ENCODE data around the gene PRPF8. TPM values are rescaled to one million over a fixed set of nuclear protein-coding genes. Genes with fewer than 3 reads are reported as not detected.

Gene PRPF8
- total RNA-seq, 4 donors from 2014 or later: 186 to 341 (median 220) TPM

DNA sequence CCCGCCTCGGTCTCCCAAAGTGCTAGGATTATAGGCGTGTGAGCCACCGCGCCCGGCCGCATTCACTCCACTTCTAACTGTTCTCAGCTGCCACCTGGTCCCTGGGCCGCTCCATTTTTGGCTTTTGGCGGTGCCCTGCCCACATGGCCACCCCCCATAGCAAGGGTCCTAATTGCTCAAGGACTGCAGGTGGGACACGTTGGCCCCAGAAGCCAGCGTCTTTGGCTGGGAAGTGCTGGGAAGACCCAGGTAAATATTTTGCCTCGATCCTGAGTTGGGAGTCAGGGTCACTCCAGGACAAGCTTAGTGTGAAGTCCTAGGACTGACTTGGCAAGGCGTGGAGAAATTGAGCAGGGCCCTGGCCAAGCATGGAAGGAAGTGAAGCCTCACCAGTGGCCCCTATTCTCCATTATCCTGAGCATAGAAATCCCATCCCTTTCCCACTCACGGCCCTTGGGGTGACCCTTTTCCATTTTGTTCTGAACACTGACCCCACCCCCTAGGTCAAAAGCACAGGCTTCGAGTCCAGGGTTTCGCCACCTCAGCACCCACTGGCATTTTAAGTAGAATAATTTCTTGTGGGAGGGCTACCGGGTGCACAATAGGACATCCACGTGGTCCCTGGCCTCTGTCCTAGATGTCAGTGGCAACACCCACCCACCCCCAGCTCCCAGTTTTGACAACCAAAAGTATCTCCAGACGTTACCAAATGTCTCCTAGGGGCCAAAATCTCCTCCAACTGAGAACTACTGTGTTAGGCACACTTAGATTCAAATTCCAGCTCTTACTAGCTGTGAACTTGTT, 33.9 kb upstream of the PRPF8 start:
- H3K27ac ChIP-seq: peak overlapping the region; percentile 99
- no peaks in the 10 kb centered on the region for H3K27me3 ChIP-seq
- H3K36me3 ChIP-seq: peaks cover 1% of the 10 kb centered on the region
- TF ChIP-seq CTCF (IDR thresholded peaks at IDR 0.05) (no peak), POLR2AphosphoS5 (IDR thresholded peaks at IDR 0.05) (no peak), POLR2A (IDR thresholded peaks at IDR 0.05) (no peak), EP300 (IDR thresholded peaks at IDR 0.05) (no peak)
- peaks cover 74% of the 10 kb centered on the region for H3K4me1 ChIP-seq
- H3K4me3 ChIP-seq: no peak overlapping the region
- 76% methylated on average over 19 of the region's 19 CpGs for WGBS
- peak in 1 of 2 donors; percentile 64 for DNase-seq (ENCODE audit: low spot score in 2 of 2)
- no peaks in the 10 kb centered on the region for H3K9me3 ChIP-seq

- TF ChIP-seq POLR2A (IDR thresholded peaks at IDR 0.05) (no peak), CTCF (IDR thresholded peaks at IDR 0.05) (no peak), POLR2AphosphoS5 (IDR thresholded peaks at IDR 0.05) (no peak), EP300 (IDR thresholded peaks at IDR 0.05) (no peak)
- peak; percentile 96 for DNase-seq (ENCODE audit: low spot score in 2 of 2)
- H3K27ac ChIP-seq: peak overlapping the region; percentile 99
- H3K36me3 ChIP-seq: peaks cover 16% of the 10 kb centered on the region
- H3K9me3 ChIP-seq: no peaks in the 10 kb centered on the region
- no peaks in the 10 kb centered on the region for H3K27me3 ChIP-seq
- under 1% methylated on average over 13 of the region's 13 CpGs for WGBS
- peaks cover 70% of the 10 kb centered on the region for H3K4me1 ChIP-seq
- peak overlapping the region; percentile 99 for H3K4me3 ChIP-seq
These were observed 32.4 kb upstream of the PRPF8 start for GRCh38 chr17:1716912-1717695.

DNA sequence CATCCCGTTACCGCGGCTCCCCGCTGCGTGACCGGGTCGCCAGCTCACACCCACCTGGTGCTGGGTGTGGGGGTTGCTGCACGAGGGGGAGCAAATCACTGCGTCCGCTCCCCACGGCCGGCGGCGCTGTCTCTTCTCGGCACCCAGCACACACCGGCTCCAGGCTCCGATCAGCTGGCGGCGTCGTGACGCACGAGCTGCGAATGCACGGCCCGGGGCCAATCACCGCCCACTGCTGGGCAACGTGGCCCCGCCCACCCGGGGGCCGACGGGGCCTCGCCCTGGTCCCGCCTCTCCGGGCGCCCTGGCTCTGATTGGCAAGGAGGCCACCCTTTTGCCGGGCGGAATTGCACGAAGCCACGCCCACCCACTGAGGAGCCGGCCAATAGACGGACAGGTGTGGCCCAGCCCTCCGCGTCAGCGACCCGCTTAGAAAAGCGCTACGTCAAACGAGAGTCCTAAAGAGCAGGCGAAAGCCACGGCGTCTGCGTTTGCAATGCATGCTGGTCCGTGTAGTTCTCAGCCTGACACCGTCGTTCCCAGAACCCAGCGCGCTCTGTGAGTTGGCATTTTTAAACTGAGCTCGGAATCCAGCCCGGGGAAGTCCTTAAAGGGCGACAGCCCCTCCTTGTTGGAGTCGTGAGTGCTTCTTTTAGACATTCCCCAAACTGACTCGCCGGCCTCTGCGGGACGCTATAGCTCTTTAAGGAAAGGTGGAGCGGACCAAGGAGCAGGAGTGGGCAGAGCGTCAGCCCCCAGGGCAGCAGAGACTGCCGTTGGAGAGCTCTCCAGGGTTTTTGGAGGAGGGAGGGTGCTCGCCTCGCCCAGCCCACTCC, 31.6 kb upstream of the PRPF8 start:
- under 1% methylated on average over 30 of the region's 70 CpGs for WGBS
- Histone ChIP-seq H3K9me3 (no peaks in the 10 kb centered on the region), H3K27me3 (no peaks in the 10 kb centered on the region), H3K4me3 (peak overlapping the region; percentile 99), H3K36me3 (peaks cover 20% of the 10 kb centered on the region), H3K27ac (peak overlapping the region; percentile 100), H3K4me1 (peaks cover 64% of the 10 kb centered on the region)
- peak; percentile 88 to 99 (median 98) for TF ChIP-seq POLR2AphosphoS5 (IDR thresholded peaks at IDR 0.05)
- TF ChIP-seq EP300 (IDR thresholded peaks at IDR 0.05): no peak
- TF ChIP-seq POLR2A (IDR thresholded peaks at IDR 0.05): peak; percentile 94 to 99
- peak; percentile 100 for DNase-seq (ENCODE audit: low spot score in 2 of 2)

DNA sequence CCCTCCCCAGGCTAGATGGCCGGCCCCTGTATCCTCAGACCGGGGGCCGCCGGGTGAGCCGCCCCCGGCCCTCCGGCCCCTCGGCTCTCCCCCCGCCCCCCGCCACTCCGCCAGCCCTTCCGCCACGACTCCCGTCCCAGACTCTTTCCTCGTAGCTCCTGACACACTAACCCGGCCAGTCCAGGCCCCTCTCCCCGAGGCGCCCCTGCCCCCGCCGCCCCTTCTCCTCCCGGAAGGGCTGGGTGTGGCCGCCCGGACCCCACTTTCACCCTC, 31.1 kb upstream of the PRPF8 start:
- peaks cover 65% of the 10 kb centered on the region for H3K4me1 ChIP-seq

GRCh38 chr17:1714980-1715802, 30.5 kb upstream of the PRPF8 start:
- peak overlapping the region; percentile 100 for H3K27ac ChIP-seq
- H3K36me3 ChIP-seq: peaks cover 20% of the 10 kb centered on the region
- peaks cover 65% of the 10 kb centered on the region for H3K4me1 ChIP-seq
- H3K27me3 ChIP-seq: no peaks in the 10 kb centered on the region
- WGBS: 0% methylated on average over 9 of the region's 32 CpGs
- H3K9me3 ChIP-seq: no peaks in the 10 kb centered on the region
- H3K4me3 ChIP-seq: peak overlapping the region; percentile 99
- peak in 2 of 3 donors; percentile 25 to 87 for TF ChIP-seq POLR2AphosphoS5 (IDR thresholded peaks at IDR 0.05)
- no peak for TF ChIP-seq EP300 (IDR thresholded peaks at IDR 0.05)
- peak; percentile 17 to 73 for TF ChIP-seq POLR2A (IDR thresholded peaks at IDR 0.05)
- peak; percentile 95 to 96 for DNase-seq (ENCODE audit: low spot score in 2 of 2)

More for the DNA sequence above, 31.1 kb upstream of the PRPF8 start:
- no peak for DNase-seq (ENCODE audit: low spot score in 2 of 2)
- Histone ChIP-seq H3K27ac (peak overlapping the region; percentile 100), H3K4me3 (peak overlapping the region; percentile 99), H3K27me3 (no peaks in the 10 kb centered on the region), H3K36me3 (peaks cover 20% of the 10 kb centered on the region), H3K9me3 (no peaks in the 10 kb centered on the region)
- TF ChIP-seq POLR2A (IDR thresholded peaks at IDR 0.05) (no peak), EP300 (IDR thresholded peaks at IDR 0.05) (no peak)
- 7% methylated on average over 8 of the region's 23 CpGs for WGBS
